DND-41 (cell line): ENCODE measurements around the gene CNNM1.

Experiments
- ATAC-seq: fragments of 200-7000 bp; cut with Tn5 transposase; 3 replicates; pipeline ENCODE4 v1.9.1; 2021; ENCODE audit warnings: low read depth; ENCODE audit not compliant: insufficient read depth
- DNase-seq: peaks from one replicate; pipeline ENCODE4 v3.0.0-alpha.2; 2020
- H2AFZ ChIP-seq: 2 replicates; pipeline ENCODE4 v1.6.0; 2012; ENCODE audit warnings: low read depth, low read length
- H3K27ac ChIP-seq: 2 replicates; pipeline ENCODE4 v1.5.1; 2012; ENCODE audit warnings: low read length, inconsistent platforms
- H3K27me3 ChIP-seq: fragments of 200-600 bp; sonication (generic); 2 replicates; pipeline ENCODE4 v1.6.0; 2012; ENCODE audit warnings: low read length, mild to moderate bottlenecking, inconsistent platforms; ENCODE audit not compliant: insufficient read depth, poor library complexity
- H3K36me3 ChIP-seq: 2 replicates; pipeline ENCODE4 v1.5.1; 2012; ENCODE audit warnings: low read length, inconsistent platforms; ENCODE audit not compliant: insufficient read depth
- H3K4me1 ChIP-seq: 2 replicates; pipeline ENCODE4 v1.5.1; 2012; ENCODE audit warnings: mild to moderate bottlenecking, low read length; ENCODE audit not compliant: insufficient read depth
- H3K4me2 ChIP-seq: 2 replicates; pipeline ENCODE4 v1.6.0; 2012; ENCODE audit warnings: mild to moderate bottlenecking, moderate library complexity, low read length, inconsistent platforms; ENCODE audit not compliant: insufficient read depth
- H3K4me3 ChIP-seq, 2 experiments: fragments of 200-600 bp in 1 of 2; shearing (Covaris generic) in 1 of 2; 2 replicates each; pipeline ENCODE4 v1.5.1; 2012 to 2016; ENCODE audit warnings: inconsistent platforms in 2 of 2, low read length in 2 of 2, mild to moderate bottlenecking in 2 of 2, low read depth in 1 of 2, moderate library complexity in 1 of 2
- H3K79me2 ChIP-seq: 2 replicates; pipeline ENCODE4 v1.6.0; 2012; ENCODE audit warnings: low read length, inconsistent platforms; ENCODE audit not compliant: insufficient read depth
- H3K9ac ChIP-seq: 2 replicates; pipeline ENCODE4 v1.6.0; 2012; ENCODE audit warnings: low read depth, mild to moderate bottlenecking, inconsistent platforms, low read length, moderate library complexity
- H3K9me3 ChIP-seq: 2 replicates; pipeline ENCODE4 v1.5.1; 2012; ENCODE audit warnings: low read length, moderate library complexity, mild to moderate bottlenecking, inconsistent platforms; ENCODE audit not compliant: insufficient read depth, severe bottlenecking
- H4K20me1 ChIP-seq: 2 replicates; pipeline ENCODE4 v1.6.0; 2012; ENCODE audit warnings: low read length; ENCODE audit not compliant: insufficient read depth
- CTCF ChIP-seq: IDR thresholded peaks from 2 replicates; pipeline ENCODE4 v1.5.1; 2012; ENCODE audit warnings: borderline replicate concordance, low read length, moderate library complexity, mild to moderate bottlenecking; ENCODE audit not compliant: poor library complexity, severe bottlenecking; ENCODE audit errors: extremely low read depth
- EZH2 ChIP-seq: IDR thresholded peaks from 3 replicates; pipeline ENCODE4 v1.6.1; 2012; ENCODE audit warnings: borderline replicate concordance, low read depth, mild to moderate bottlenecking, moderate library complexity, low read length, inconsistent platforms; ENCODE audit not compliant: severe bottlenecking

CNNM1 gene

GRCh38 chr10:99432047-99432446, 102.9 kb downstream of the CNNM1 start:
- ATAC-seq (no peak), DNase-seq (no peak)
- Histone ChIP-seq H3K4me3 (peak overlapping the region in 1 of 2 experiments; percentile 89; a peak in 2 of 4 replicates), H3K9ac (peak overlapping the region; percentile 79), H4K20me1 (no peaks in the 10 kb centered on the region), H3K36me3 (no peaks in the 10 kb centered on the region), H3K9me3 (no peaks in the 10 kb centered on the region), H3K4me2 (peak overlapping the region; percentile 93), H2AFZ (no peak overlapping the region), H3K27me3 (no peaks in the 10 kb centered on the region), H3K27ac (no peak overlapping the region), H3K4me1 (peaks cover 38% of the 10 kb centered on the region), H3K79me2 (peaks cover 41% of the 10 kb centered on the region)
- TF ChIP-seq CTCF, result no peak
- no peak for TF ChIP-seq EZH2

GRCh38 chr10:99432881-99433280, 103.7 kb downstream of the CNNM1 start:
- no peak for DNase-seq
- no peaks in the 10 kb centered on the region for H3K9me3 ChIP-seq
- H3K79me2 ChIP-seq, result peaks cover 36% of the 10 kb centered on the region
- no peaks in the 10 kb centered on the region for H3K36me3 ChIP-seq
- ATAC-seq, result no peak
- H3K27me3 ChIP-seq, result no peaks in the 10 kb centered on the region
- no peak overlapping the region for H2AFZ ChIP-seq
- no peak overlapping the region for H3K27ac ChIP-seq
- H3K9ac ChIP-seq, result no peak overlapping the region
- H3K4me1 ChIP-seq, result peaks cover 38% of the 10 kb centered on the region
- H3K4me3 ChIP-seq, result no peak overlapping the region
- H3K4me2 ChIP-seq, result no peak overlapping the region
- no peak for TF ChIP-seq EZH2
- TF ChIP-seq CTCF, result no peak
- H4K20me1 ChIP-seq, result no peaks in the 10 kb centered on the region

GRCh38 chr10:99433378-99434020, 104.3 kb downstream of the CNNM1 start:
- DNase-seq (no peak), ATAC-seq (no peak)
- H3K27ac ChIP-seq, result no peak overlapping the region
- no peak overlapping the region for H3K4me3 ChIP-seq
- H3K79me2 ChIP-seq, result peaks cover 33% of the 10 kb centered on the region
- no peaks in the 10 kb centered on the region for H3K27me3 ChIP-seq
- no peak overlapping the region for H2AFZ ChIP-seq
- H3K4me1 ChIP-seq, result peaks cover 37% of the 10 kb centered on the region
- TF ChIP-seq CTCF (peak; percentile 29), EZH2 (no peak)
- no peaks in the 10 kb centered on the region for H3K9me3 ChIP-seq
- no peaks in the 10 kb centered on the region for H3K36me3 ChIP-seq
- H3K9ac ChIP-seq, result no peak overlapping the region
- H4K20me1 ChIP-seq, result no peaks in the 10 kb centered on the region
- H3K4me2 ChIP-seq, result no peak overlapping the region
